Cortex of kidney (tissue), 1 donor: Measurements from ENCODE around the gene OCA2.
"Not testable (repeated sequence)": the region's sequence is repeated elsewhere in the genome, so short reads cannot be mapped to it uniquely, and the experiment has no call there.

Source experiments
- DNase-seq: peaks from one replicate; lab custom pipeline; 2025; lab: John Stamatoyannopoulos, UW

Gene OCA2

DNA sequence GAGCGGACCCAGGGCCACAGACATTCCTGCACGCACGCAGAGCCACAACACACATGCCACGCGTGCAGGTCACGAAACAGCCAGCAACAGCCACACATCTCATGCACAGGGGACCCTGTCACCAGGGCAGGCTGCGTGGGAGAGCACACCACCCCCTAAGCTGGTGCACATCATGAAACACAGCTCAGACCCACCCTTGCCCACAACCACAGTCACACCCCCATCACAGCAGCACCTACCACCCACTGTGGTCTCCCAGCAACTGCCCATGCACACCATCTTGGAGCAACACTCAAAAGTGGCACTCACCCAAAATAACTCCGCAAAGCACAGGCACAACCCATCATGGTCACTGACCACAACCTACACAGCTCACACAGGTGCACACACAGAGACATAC, 75.7 kb downstream of the OCA2 start:
- no peak for DNase-seq

DNA sequence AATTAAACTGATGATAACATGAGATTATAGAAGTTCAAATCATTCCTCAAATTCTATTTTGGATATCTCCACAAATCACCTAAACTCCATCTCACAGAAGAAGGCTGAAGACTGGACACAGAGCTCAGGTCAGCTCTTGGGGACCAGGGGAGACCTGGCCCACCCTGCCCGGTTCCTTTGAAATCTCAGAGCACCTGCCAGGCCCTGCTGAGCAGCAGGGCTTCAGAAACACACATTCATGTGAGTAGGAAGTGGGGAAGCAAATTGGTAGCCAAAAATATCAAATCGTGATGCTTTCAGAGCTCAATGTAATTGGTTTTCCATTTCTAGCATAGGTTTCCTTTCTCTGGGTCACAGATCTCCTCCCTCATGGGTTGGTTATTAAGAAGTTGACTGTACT, 76.2 kb downstream of the OCA2 start:
- DNase-seq, result no peak

DNA sequence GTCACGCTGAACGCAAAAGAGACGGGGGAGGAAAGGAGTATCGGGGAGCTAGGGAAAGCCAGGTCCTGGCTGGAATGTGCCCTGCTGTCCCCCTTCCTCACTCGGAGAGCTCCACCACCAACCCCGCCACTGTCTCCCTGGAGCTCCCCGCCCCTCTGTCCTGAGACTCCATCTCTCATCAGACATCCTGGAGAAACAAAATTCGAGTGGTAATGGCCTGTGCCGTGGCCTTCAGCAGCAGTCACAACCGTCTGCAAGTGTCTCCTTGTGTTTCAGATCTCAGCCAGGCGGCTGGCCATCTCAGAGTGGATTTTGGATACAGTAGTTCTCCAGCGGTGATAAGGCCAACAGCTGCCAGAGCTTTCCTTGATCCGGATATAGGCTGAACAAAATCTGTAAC, 76.9 kb downstream of the OCA2 start:
- no peak for DNase-seq

DNA sequence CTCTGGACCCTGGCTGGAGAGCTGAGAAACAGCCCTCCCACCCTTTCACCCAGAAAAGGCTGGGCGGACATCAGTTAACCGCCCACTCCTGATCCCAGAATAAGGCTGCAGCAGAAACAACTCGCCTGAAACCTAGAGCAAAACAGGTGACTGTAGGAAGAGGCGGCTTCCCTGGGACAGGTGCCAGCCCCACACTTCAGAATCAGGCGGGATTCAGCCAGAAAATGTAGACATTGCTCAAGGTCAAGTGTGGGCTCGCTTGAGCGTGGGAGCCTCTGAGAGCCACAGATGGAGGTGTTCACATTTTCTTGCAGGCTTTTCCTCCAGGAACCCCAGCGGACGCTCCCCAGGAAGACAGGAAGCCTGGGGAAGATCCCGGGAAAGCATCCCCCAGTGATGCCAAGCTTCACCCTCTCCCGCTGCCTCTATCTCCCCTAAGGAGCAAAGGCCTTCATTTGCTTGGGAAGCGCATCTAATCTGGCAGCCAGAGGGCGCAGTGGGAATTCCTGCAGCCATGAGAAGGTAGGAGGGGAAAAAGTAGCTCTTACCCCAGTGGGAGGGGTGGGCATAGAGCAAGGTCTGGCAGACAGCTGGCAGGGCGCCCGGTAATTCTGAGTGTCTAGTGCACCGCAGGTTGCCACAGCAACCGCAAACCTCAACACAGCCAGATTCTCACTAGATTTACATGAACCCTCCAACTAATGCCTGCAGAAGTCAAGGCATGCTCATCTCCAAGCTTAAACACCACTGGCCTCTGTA, 77.7 kb downstream of the OCA2 start:
- no peak for DNase-seq

DNA sequence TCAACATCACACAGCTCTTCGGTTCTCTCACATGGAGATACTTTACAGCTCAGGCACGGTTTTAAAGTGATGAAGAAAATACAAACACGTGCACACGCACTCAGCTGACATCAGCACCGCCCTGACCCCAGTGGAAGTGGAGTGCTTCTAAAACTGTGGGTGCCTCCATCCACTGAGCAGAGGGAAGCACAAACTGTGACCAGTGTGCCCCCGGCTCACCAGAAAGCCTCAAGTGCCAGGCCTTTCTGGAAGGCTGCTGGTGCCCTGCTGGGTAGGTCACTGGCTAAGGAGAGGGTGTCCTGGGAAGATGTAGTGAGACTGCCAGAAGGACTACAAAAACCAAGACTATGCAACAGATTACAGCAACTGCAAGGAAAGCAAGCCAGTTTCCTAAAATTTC, 78.5 kb downstream of the OCA2 start:
- DNase-seq, result no peak

DNA sequence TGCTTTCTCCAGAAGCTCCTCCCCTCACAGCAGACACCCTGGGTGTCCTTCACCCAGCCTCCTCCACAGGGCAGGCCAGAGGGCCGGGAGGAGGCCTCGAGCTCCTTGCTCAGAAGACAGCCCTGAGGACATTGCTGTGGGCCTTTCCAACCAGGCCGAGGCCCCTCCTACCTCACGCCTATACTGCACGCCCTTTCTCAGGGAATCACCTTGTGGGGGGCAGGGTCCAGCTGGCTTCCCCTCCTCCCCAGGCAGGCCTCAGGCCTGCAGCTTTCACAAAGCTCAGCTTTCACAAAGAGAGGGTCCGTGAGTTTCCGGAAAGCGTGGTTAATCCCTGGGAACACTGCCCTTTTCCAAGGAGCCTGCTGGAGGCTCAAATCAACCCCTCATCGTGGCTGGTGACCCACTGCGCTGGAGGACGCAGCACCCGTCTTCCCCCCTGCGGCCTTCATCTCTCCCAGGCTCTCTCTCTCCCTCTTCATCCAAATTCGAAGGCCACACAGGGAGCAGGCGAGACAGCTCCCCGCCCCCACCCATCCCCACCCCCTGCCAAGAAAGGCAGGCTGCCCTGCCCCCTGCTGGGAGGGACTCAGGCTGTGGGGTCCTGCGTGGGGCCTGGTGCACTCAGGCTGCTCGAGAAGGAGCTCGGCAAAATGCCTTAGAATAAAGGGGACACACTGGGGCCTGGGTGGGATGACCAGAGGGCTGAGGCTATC, 79.4 kb downstream of the OCA2 start:
- DNase-seq, result no peak

DNA sequence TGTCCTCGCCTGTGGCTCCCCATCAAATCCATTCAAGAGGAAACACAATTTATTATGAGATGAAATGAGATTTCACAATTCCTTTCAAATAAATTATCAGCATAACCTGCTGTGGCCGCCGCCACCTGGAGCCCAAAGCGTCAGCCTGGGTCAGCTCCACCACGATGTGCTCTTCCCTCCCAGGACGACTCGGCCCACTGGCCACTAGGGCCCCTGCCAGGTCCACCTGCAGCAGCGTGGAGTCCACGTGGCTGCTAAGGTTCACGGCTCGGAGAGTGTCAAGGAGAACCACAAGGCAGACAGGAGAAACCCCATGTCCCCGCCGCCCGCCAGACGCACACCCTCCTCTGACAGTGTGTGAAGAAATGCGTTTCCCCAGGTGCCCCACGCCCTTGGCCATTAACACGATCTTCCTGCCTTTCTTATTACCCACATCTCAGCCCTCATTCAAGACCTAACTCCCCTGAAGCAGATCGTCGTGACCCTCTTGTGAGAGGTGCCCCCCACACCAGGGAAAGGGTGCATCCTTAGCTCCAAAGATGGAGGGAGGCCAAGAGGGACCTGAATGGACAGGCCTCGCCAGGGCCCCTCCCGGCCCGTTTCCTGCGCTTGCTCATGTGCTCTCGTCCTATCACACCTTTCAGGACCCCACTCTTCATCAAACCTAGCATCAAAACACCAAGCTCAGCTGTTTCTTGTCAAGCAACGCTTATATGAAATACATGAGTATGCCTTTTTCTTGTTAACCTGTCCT, 80.6 kb downstream of the OCA2 start:
- no peak for DNase-seq

DNA sequence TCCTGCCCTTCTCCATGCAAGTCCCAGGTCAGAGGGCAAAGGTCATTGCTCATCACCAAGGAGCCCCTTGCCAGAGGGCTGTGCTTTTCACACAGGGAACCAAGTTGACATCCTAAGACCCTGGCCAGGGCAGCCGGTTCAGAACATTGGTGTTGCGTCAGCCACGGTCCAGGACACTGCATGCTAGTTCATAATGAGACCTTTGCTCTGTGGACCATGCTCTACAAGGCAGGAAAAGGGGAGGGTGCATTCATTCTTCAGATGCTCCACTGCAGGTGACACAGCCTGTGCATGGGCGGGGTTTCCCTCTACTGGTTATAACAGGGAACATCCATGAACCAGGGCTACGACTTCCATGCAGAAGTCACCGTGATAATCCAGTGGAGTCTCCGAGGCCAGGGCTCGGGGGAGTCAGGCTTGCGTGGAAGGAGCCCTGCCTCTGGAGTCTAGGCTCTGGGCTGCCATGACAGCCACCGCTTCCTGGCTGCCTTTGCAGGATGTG, 81.6 kb downstream of the OCA2 start:
- no peak for DNase-seq

DNA sequence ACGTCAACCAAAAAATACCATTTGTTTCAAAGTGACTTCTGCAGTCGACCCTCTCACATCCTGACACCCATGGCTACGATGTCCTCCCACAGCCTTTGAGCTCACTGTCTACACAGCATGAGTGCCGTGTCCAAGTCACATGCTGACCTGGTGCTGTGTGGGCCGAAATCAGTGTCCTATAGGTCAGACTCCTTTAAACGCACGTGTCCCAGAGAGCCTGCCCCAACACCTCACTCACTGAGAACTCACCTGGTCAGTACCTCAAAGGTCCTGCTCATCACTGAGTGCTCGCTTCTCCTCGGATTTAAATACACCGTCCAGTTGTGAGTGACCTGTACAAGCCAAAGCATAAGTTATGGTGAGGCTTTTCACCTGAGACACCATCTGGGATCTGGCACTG, 83.3 kb downstream of the OCA2 start:
- no peak for DNase-seq

DNA sequence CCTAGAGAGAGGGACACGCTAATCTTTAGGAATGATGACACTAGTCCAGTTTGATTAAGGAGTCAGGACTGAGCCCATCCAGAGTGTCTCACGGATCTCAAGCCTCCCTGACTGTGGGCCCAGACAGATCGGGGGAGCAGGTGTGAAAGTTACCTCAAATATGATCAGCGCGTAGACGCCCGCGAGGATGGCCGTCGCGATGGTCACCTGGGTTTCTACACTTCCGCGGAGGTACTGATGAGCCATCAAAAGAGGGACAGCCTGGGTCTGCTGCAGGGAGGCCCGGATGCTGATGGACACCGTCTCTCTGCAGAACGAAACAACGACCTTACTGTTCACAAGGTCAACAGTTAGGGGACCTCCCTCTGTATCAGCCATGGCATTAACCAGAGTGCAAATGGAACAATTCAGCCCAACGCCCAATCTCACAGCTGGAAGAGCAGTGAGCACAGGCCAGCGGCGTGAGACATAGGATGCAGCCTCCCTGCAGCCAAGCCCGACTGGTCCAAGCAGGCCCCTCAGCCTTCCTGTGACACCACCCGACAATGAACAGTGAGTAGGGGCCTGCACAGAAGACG, 84.4 kb downstream of the OCA2 start:
- DNase-seq, result no peak

DNA sequence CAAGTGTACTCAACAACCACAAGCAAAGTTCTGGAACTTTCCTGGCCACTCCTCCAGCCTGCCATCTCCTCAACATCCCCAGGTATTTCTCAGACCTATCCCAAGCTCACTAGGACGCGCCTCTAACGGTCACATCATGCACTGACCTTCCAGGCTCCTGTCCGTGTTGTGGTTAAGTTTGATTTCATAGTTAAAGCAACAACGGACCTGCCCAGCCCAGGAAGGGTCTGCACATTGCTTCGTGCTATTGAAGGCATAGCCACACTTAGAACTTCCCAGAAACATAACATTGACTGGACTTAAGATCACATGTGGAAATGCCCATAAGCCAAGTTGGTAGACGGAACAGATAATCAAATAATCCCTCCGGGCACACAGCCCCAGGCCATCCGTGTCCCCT, 85.1 kb downstream of the OCA2 start:
- no peak for DNase-seq

DNA sequence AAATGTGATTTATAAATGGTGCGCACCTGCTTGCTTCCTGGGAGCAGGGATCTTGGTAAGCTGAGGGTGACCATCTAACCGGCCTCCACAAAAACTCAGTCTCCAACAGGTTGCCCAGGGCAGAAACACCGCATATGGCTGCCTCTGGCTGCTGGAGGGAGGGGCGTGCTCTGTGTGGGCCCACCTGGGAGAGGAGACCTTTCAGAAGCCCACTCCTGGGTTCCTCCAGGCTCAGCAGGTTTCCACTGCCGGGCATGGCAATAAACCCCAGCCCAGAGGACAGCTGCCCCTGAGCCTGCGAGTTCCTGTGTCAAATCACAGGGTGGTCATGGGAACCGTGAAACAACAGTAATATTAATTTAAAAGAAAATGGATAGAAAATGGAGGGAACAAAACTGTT, 85.6 kb downstream of the OCA2 start:
- no peak for DNase-seq

DNA sequence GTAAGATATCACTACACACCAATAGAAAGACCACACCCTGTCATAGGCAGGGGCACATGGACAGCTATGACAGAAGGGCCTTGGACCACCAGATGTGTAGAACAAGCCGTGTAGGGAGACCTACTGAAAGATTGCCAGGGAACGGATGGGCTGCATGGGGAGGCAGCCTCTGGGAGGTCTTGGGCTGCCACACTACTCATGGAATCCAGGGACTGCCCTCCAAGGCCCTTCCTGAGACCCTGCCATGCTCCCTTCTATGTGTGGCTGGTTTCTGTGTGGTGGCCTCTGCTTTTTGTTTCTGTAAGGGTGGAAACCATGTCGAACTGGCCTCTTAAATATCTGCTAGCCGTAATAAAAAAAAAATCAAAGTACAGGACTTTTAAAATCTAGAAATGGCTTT, 86.9 kb downstream of the OCA2 start:
- DNase-seq, result no peak

DNA sequence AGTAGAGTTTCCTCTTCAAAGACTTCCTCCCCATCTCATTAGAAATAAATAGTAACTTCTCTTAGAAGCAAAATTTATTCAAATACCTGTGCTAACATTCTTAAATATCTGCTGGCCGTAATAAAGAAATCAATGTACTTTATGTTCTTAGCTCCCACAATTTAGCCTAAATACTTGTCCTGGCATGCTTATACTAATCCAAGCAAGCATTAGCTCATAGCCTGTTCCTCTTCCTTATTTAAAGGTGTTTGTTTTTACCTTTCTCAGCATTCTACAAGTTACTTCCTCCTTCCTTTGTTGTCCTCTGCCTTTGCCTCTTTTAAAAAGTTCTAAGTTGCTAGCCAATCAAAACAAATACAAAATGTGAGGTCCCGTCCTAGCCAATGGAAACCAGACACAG, 90.9 kb downstream of the OCA2 start:
- DNase-seq, result not testable (repeated sequence)

DNA sequence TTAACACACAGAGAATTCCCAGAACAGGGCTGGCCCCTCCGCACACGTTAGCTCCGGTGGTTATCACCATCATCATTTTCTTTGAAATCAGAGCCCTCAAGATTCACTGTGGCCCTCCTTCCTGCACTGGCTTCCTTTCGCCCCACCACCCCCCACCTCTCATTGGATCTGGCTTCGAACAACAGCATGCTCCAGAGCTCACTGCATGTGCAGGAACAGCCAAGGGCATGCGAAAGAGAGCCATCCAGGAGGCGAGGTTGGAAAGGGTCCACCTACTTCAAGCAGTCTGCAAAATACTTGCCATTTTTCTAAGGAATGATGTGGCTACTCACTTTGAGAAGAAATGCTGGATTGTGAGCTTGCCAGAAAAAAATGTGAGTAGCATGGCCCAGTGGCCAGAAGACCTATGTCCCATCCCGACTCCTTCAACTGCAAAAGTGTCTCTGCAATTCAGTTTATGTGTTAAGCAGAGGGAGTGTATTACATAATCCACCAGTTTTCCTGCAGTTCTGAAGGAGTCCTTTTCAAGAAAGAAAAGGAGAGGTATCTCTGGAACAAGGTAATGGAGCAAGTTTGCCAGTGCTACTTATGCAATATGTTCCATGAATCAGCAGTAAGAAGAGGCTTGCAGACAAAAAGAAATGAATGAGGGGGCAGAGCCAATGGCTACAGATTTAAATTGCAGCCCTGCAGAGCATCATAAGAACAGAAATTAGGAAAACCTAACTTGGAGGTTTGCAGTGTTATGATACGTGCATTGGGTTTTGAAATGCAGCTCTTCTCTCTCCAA, 92.8 kb downstream of the OCA2 start:
- no peak for DNase-seq

DNA sequence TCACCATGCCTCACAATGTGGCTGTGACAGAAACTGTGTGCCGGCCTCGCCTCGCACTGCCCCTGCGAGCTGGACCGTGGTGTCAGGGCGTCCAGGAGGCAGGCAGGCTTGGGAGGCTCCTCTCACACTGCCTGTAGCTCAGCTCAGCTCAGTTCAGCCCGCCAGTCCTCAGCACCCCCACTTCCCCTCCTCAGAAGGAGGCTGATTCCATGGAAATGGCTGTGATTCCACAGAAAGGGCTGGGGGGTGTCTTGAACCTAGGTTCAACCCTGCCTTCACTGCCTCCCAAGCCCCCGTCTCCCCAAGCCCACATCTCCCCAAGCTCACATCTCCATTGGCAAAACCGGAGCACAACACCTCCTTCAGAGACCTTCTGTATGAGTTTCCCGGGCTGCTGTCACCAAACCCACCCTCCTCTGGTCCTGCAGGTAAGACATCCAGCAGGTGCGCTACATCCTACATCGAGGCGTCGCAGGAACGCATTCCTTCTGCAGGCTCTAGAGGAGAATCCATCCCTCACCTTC, 94.0 kb downstream of the OCA2 start:
- no peak for DNase-seq

DNA sequence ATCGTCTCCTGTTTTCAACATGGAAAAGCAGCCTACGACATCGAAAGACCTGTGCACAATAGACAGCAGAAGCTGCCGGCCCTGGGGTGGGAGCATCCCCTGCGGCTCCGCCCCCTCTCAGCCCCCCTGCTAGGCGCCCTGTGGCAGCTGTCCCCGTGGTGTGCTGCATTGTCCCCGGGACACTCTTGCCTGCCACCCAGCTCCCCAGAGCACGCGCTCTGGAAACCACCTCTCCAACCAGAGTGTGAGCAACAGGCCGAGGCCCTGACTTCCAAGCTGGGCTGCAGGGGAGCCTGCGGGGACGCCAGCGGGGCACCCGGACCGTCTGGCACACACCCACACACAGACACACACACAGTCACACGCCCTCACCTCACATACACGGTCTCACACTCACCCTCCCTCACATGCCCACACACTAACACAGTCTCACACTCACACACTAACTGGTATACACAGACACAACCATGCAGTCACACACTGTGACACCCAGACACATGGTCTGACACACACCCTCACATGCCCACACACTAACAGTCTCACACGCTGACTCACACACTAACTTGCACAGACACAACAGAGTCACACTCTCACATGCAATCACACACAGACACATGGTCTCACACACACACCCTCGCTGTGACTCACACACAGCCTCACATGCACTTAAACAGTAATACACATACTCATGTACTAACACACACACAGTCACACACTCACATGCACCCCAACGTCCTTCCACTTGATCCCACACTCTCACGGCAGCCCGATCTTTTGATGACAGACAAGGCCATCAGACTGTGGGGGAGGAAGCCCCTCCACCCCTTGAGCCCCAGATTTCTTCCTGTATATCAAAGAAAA, 94.7 kb downstream of the OCA2 start:
- DNase-seq, result no peak

DNA sequence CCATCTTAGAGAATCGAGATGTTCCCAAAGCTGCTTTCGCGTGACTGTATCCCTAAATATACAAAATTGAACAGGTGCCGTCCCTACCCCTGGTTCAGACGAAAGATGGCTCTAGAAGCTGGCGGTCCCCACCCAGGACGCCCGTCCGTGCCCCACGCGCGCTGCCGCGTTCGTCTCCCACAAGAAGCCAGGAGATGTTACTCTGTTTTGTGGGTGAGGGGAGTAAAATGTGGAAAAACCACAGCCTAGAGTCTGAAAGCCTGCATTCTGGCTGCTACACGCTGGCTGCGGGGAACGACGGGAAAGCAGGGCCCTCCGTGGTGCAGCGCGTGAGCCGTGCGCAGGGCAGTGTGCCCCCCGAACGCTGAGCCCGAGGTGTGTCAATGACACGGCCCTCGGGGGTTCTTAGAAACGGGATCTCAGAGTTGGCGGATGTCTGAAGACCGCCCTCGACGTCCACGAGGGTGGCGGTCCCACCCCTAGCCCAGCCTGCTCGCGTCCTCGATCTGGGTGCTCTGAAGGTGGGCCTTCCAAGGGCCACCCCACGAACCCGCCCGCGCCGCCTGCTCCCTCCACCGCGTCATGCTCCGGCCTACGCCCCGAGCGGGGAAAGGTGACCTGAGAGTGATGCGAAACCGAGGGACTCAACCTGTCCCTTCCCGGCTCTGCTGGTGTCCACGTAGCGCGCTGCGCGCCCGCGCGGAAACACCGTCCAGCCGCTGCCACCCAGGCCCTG, 95.6 kb downstream of the OCA2 start:
- no peak for DNase-seq

DNA sequence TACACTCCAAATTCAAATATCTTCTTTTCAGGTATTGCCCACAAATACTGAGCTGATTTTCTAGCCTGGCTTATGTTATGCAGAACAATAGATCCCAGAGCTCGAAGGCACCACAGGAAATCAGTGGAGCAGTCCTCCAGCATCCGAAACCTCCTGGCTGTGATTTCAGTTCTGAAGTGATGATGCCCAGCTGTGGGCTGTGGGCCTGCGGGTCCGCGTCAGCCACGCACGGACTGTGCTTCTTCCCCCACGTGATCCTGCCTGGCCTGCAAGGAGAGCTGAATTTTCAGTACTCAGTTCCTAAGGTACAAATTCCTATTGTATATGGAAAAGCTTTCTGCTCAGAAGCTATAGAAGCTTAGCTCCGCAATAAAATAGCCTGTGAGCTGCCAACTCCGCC, 96.2 kb downstream of the OCA2 start:
- DNase-seq, result no peak
